ENCODE results near the gene SNTA1.
A peak's percentile ranks its signal among the peaks of the same experiment; 100 is the strongest.
"Not testable (repeated sequence)": the region's sequence is repeated elsewhere in the genome, so short reads cannot be mapped to it uniquely, and the experiment has no call there.

The SNTA1 gene

GRCh38 chr20:33465481-33466302 is 22.1 kb upstream of the SNTA1 start:
- no peak for DNase-seq (ENCODE audit: low read depth in 2 of 2, low spot score in 1 of 2)

GRCh38 chr20:33464759-33465158 is 21.2 kb upstream of the SNTA1 start:
- not testable (repeated sequence) for DNase-seq (ENCODE audit: low read depth in 2 of 2, low spot score in 1 of 2)

- DNase-seq (ENCODE audit: low read depth in 2 of 2, low spot score in 1 of 2) = no peak
These were observed 20.0 kb upstream of the SNTA1 start for GRCh38 chr20:33463332-33464101.

- no peak for DNase-seq (ENCODE audit: low read depth in 2 of 2, low spot score in 1 of 2)
These were observed 17.1 kb upstream of the SNTA1 start for GRCh38 chr20:33460711-33461110.

- DNase-seq (ENCODE audit: low read depth in 2 of 2, low spot score in 1 of 2) = no peak
These were observed 16.0 kb upstream of the SNTA1 start for GRCh38 chr20:33459599-33459998.

- peak; percentile 51 to 74 for DNase-seq (ENCODE audit: low read depth in 2 of 2, low spot score in 1 of 2)
These were observed 13.5 kb upstream of the SNTA1 start for GRCh38 chr20:33456916-33457642.

- DNase-seq (ENCODE audit: low read depth in 2 of 2, low spot score in 1 of 2) = no peak
These were observed 7.3 kb upstream of the SNTA1 start for GRCh38 chr20:33450867-33451266.

GRCh38 chr20:33445881-33446625 is 2.5 kb upstream of the SNTA1 start:
- DNase-seq (ENCODE audit: low read depth in 2 of 2, low spot score in 1 of 2) = no peak

- DNase-seq (ENCODE audit: low read depth in 2 of 2, low spot score in 1 of 2) = no peak
These were observed 1.4 kb upstream of the SNTA1 start for GRCh38 chr20:33444797-33445560.

- DNase-seq (ENCODE audit: low read depth in 2 of 2, low spot score in 1 of 2) = no peak
These were observed 504 bp downstream of the SNTA1 start for GRCh38 chr20:33443006-33443511.

GRCh38 chr20:33442136-33443005 is 1.2 kb downstream of the SNTA1 start:
- no peak for DNase-seq (ENCODE audit: low read depth in 2 of 2, low spot score in 1 of 2)

- no peak for DNase-seq (ENCODE audit: low read depth in 2 of 2, low spot score in 1 of 2)
These were observed 2.2 kb downstream of the SNTA1 start for GRCh38 chr20:33441142-33441955.

GRCh38 chr20:33440562-33440961 is 3.0 kb downstream of the SNTA1 start:
- not testable (repeated sequence) for DNase-seq (ENCODE audit: low read depth in 2 of 2, low spot score in 1 of 2)

GRCh38 chr20:33438481-33438880 is 5.1 kb downstream of the SNTA1 start:
- DNase-seq (ENCODE audit: low read depth in 2 of 2, low spot score in 1 of 2) = no peak

- no peak for DNase-seq (ENCODE audit: low read depth in 2 of 2, low spot score in 1 of 2)
These were observed 6.2 kb downstream of the SNTA1 start for GRCh38 chr20:33437141-33437911.

GRCh38 chr20:33434434-33434833 is 9.1 kb downstream of the SNTA1 start:
- no peak for DNase-seq (ENCODE audit: low read depth in 2 of 2, low spot score in 1 of 2)

GRCh38 chr20:33433465-33434234 is 9.9 kb downstream of the SNTA1 start:
- DNase-seq (ENCODE audit: low read depth in 2 of 2, low spot score in 1 of 2) = no peak

All from stimulated activated CD8-positive, alpha-beta memory T cell treated with anti-CD3 and anti-CD28 coated beads, Interleukin-4, amount 100 ng/mL, for 4 hours (primary cell).